ENCODE measurements around the gene TNC.

DNA sequence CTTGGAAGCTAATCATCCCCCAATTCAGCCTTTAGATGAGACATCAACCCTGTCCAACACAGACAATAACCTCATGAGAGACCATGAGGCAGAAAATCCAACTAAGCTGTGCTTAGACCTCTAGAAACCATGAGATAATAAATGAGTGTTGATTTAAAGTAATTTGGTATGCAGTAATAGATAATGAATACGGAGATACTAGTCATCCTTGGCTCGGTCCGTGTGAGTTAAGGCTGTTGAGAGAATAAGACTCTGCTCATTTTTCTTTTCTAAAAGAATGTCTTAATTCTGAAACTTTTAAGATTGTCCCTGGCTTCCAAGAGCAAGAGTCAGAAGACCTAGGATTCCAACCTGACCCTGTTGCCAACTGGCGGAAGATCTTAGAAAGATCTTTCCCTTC, 6.1 kb downstream of the TNC start:
- TF ChIP-seq EZH2phosphoT487 (IDR thresholded peaks at IDR 0.05; ENCODE audit: insufficient read depth, low read depth) (no peak), EZH2 (IDR thresholded peaks at IDR 0.05; ENCODE audit: insufficient read depth, poor library complexity, severe bottlenecking) (no peak)

Measured in GM23248 (cell line).